ENCODE measurements around the gene ZMPSTE24.

DNA sequence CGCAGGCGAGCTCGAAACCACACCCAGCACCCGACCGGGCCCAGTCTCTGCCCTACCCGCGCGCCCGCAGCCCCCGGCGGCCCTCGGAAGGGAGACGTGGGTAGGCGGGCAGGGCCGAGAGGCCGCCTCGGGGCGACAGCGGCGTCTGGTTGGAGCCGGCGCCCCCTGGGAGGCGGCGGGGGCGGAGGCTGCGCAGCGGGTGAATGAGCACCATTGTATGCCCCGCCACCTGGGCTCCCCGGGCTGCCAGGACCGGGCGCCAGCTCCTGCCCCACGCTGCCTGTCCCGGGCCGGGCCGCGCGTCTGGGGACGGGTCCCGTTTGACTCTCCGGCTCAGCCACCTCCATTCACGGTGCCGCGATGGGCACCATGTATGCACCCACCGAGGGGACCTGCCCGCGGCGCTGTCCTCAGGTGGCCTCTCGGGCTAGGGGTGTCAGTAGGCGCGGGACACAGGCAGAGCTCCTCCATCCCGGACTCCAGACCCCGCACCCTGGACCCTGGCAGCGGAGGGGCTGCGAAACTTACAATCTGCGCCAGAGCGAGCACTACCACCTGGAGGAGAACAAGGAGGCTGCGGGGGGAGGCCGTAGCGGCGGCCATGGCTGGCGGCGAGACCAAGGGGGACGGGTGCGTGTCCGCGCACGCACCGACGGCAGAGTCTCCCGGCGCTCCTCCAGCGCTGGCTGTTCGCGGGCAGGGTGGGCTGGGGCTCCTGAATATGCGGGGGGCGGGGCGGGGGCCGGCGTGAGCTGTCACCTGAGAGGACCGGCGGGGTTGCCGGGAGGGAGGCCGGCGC is 58.8 kb downstream of the ZMPSTE24 start, which contains the start of gene COL9A2:
- TF ChIP-seq POLR2A (IDR thresholded peaks at IDR 0.05; ENCODE audit: low read depth, low read length) (no peak), POLR2AphosphoS5 (IDR thresholded peaks at IDR 0.05; ENCODE audit: low read depth, low read length) (no peak), SPI1 (IDR thresholded peaks at IDR 0.05; ENCODE audit: low read depth, low read length) (no peak)
